ENCODE measurements around the gene AANAT. TPM values are rescaled to one million over a fixed set of nuclear protein-coding genes. Genes with fewer than 3 reads are reported as not detected.

The AANAT gene
- total RNA-seq, 5 donors from 2014 or later (not counting 1 experiment from before 2014, with no cell fraction given) = not detected

DNA sequence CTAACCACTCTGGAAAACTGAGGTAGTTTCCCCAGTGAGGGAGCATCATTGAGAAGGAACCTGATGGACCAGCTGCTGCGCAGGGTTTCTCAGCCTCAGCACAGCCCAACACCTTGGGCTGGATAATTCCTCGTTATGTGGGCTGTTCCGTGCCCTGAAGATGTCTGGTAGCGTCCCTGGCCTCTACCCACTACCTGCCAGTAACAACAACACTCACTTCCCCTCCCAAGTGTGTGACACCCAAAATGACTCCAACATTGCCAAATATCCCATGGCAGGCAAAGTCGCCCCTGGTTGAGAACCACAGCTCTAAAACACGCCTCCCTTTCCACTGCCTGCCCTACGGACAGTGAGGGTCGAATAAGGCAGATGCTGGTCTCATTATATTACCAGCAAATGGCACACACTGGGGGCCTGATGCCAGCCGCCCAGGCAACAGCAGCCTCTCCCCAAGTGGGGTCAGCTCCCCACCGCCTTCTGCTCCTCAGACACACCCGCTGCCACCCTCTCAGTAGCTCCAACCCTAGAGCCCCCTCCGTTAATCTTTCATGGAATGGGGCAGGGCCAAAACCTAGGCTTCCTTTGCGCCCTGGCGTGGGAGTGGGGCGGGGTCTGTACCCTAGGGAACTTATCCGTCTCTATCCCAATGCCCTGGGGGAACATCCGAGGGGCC, 32.8 kb downstream of the AANAT start:
- ChIA-PET CTCF (no interaction called here), POLR2A (interaction anchor here in 1 of 2 donors (0.6 kb wide), 3 partner anchors 50 to 395 kb away, joined by 3 to 4 read pairs (median 3); no protein-coding TSS in a partner anchor)
- DNase-seq (no peak), ATAC-seq (replicated peaks in 1 of 4) (no peak)
- Histone ChIP-seq H3K27ac (ENCODE audit: low read length) (peak overlapping the region; percentile 31), H3K4me1 (ENCODE audit: control insufficient read depth in 1 of 2, extremely low read depth in 1 of 2, insufficient read depth in 2 of 2, low read length in 2 of 2) (peaks cover 3 to 59% of the 10 kb centered on the region in 2 experiments), H3K27me3 (replicated peaks in 1 of 2; ENCODE audit: control insufficient read depth in 2 of 2, extremely low read depth in 1 of 2, insufficient read depth in 2 of 2, low read length in 1 of 2) (no peaks in the 10 kb centered on the region), H3K9me3 (no peaks in the 10 kb centered on the region), H3K4me3 (ENCODE audit: control insufficient read depth in 1 of 2, extremely low read depth in 1 of 2, low read length in 1 of 2) (peak overlapping the region; percentile 69 to 79), H3K36me3 (ENCODE audit: control insufficient read depth in 2 of 2, extremely low read depth in 1 of 2, insufficient read depth in 1 of 2, low read length in 1 of 2) (peaks cover 3 to 5% of the 10 kb centered on the region in 2 donors)
- WGBS (ENCODE audit: insufficient coverage) = 52% methylated on average over 11 of the region's 17 CpGs
- Mint-ChIP-seq H3K9me3 (no peaks in the 10 kb centered on the region), H3K4me1 (peaks cover 39 to 63% (median 53%) of the 10 kb centered on the region in 3 donors), H3K27me3 (no peaks in the 10 kb centered on the region), H3K27ac (peak overlapping the region; percentile 79 to 83), H3K36me3 (no peaks in the 10 kb centered on the region), H3K4me3 (peak overlapping the region; percentile 82 to 90 (median 83))

DNA sequence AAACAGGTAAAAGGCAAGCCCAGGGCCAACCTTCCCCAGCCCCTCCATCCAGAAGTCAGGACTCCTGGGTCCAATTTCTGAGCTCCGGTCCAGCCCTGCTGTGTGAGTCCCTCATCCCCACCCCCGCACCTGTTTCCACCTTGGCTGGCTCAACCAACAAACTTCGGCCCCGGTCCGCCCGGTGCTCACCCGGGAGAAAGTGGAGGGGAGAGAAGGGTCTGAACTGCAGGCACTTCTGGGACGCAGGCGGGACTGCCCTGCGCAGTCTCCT, 33.3 kb downstream of the AANAT start:
- peak overlapping the region; percentile 61 to 83 for H3K27ac Mint-ChIP-seq
- ATAC-seq (replicated peaks in 1 of 4) (peak; percentile 17 to 32 (median 23)), DNase-seq (peak in 1 of 35 experiments; percentile 10)
- no peaks in the 10 kb centered on the region for H3K27me3 Mint-ChIP-seq
- ChIA-PET CTCF (no interaction called here), POLR2A (interaction anchor here in 1 of 2 donors (0.6 kb wide), 1 partner anchor 50 kb away, joined by 3 read pairs; no protein-coding TSS in a partner anchor)
- Histone ChIP-seq H3K4me3 (ENCODE audit: control insufficient read depth in 1 of 2, extremely low read depth in 1 of 2, low read length in 1 of 2) (peak overlapping the region; percentile 69 to 79), H3K9me3 (no peaks in the 10 kb centered on the region), H3K36me3 (ENCODE audit: control insufficient read depth in 2 of 2, extremely low read depth in 1 of 2, insufficient read depth in 1 of 2, low read length in 1 of 2) (peaks cover 2 to 5% of the 10 kb centered on the region in 2 donors), H3K27me3 (replicated peaks in 1 of 2; ENCODE audit: control insufficient read depth in 2 of 2, extremely low read depth in 1 of 2, insufficient read depth in 2 of 2, low read length in 1 of 2) (peaks cover 0 to 1% of the 10 kb centered on the region in 2 experiments), H3K27ac (ENCODE audit: low read length) (peak overlapping the region; percentile 31), H3K4me1 (ENCODE audit: control insufficient read depth in 1 of 2, extremely low read depth in 1 of 2, insufficient read depth in 2 of 2, low read length in 2 of 2) (peaks cover 3 to 54% of the 10 kb centered on the region in 2 experiments)
- WGBS (ENCODE audit: insufficient coverage) = 3% methylated on average over 4 of the region's 10 CpGs
- H3K4me1 Mint-ChIP-seq = peaks cover 39 to 62% (median 52%) of the 10 kb centered on the region in 3 donors
- no peaks in the 10 kb centered on the region for H3K36me3 Mint-ChIP-seq
- peak overlapping the region; percentile 82 to 90 (median 83) for H3K4me3 Mint-ChIP-seq
- H3K9me3 Mint-ChIP-seq = no peaks in the 10 kb centered on the region

DNA sequence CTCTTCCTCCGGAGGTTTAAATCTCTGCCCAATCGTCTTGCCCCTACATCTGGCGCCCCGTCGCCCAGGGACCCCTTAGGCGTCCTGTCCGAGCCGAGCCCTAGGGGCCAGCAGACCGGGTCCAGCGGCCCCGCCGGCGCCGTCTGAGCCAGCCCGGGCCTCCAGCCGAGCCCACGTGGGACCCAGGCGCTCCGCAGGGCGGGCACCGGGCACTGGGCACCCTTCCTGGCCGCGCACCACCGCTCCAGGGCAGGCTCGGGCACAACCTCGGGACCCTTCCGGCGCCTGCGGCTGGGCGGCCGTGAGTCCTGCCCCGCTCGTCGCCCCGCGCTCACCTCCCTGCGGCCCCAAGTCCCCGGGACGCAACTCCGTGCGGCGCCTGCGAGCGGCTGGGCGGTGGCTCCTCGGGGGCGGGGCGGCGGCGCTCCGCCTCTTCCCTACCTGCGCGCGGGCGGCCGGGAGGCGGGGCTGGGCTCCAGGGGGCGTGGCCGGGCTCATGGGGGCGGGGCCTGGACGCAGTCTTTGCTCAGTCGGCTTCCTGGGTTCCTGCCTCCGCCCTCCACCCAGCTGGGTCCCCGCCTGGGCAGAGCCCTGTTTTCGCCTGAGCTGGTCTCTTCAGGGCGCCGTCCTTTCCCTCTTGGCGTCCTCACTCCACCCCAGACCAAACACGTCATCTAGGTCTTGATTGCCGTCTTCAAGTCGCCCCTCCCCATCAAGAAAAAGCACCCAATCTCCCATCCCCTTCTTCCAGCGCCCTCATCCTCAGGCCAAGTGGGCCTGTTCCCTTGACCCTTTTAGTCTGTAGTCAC, 33.8 kb downstream of the AANAT start, which contains the start of gene RHBDF2:
Gene RHBDF2, minus strand, starts transcription at position 406 of the 809 bp plus-strand sequence. CDS start 19,899 bp downstream, outside the sequence.
- H3K36me3 ChIP-seq (ENCODE audit: control insufficient read depth in 2 of 2, extremely low read depth in 1 of 2, insufficient read depth in 1 of 2, low read length in 1 of 2) = peaks cover 2 to 5% of the 10 kb centered on the region in 2 donors
- H3K27me3 Mint-ChIP-seq = no peaks in the 10 kb centered on the region
- no peaks in the 10 kb centered on the region for H3K9me3 Mint-ChIP-seq
- POLR2A ChIA-PET = interaction anchor here in 1 of 2 donors (0.6 to 0.7 kb wide), 3 partner anchors 11 to 259 kb away, joined by 3 to 9 read pairs (median 4); no protein-coding TSS in a partner anchor
- H3K4me1 ChIP-seq (ENCODE audit: control insufficient read depth in 1 of 2, extremely low read depth in 1 of 2, insufficient read depth in 2 of 2, low read length in 2 of 2) = peaks cover 3 to 56% of the 10 kb centered on the region in 2 experiments
- peak within 1 kb of the TSS; percentile 69 to 79 for H3K4me3 ChIP-seq (ENCODE audit: control insufficient read depth in 1 of 2, extremely low read depth in 1 of 2, low read length in 1 of 2)
- H3K4me1 Mint-ChIP-seq = peaks cover 40 to 60% (median 48%) of the 10 kb centered on the region in 3 donors
- peak within 1 kb of the TSS; percentile 79 for H3K27ac ChIP-seq (ENCODE audit: low read length)
- H3K4me3 Mint-ChIP-seq = peak within 1 kb of the TSS; percentile 82 to 90 (median 83)
- ATAC-seq (replicated peaks in 1 of 4) = peak; percentile 92 to 99 (median 93)
- no peaks in the 10 kb centered on the region for H3K36me3 Mint-ChIP-seq
- peaks cover 0 to 6% of the 10 kb centered on the region in 2 experiments for H3K27me3 ChIP-seq (replicated peaks in 1 of 2; ENCODE audit: control insufficient read depth in 2 of 2, extremely low read depth in 1 of 2, insufficient read depth in 2 of 2, low read length in 1 of 2)
- H3K9me3 ChIP-seq = no peaks in the 10 kb centered on the region
- DNase-seq = peak; percentile 81 to 99 (median 94)
- CTCF ChIA-PET = interaction anchor here in 1 of 2 donors (1.0 to 1.4 kb wide), 2 partner anchors 34 to 123 kb away, joined by 4 to 5 read pairs; partner anchors contain the start of gene AANAT
- peak within 1 kb of the TSS; percentile 98 for H3K27ac Mint-ChIP-seq
- under 1% methylated on average over 72 of the region's 72 CpGs for WGBS (ENCODE audit: insufficient coverage)

DNA sequence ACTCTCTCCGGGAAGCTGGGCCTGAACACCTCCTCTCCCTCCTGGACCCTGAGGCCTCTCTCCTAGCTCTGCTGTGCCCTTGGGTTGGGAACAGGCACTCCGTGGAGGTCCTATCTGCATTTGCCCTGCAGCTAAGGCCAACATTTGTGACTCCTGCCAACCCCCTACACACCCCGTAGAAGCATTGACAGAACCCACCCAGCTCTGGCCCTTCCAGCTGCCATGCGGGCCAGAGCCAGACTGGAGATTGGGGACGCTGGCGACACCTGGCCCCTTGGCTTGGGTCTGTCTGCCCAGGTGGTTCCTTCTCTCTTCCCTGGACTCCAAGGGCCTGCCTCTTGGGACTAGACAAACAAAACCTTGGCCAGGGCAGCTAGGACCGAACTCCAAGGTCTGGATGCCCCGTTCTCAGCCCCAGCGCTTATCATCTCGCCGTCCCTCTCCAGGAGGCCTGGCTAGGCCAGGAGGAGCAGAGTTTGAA, 34.5 kb downstream of the AANAT start:
- peak overlapping the region; percentile 73 to 82 (median 80) for H3K4me3 Mint-ChIP-seq
- H3K36me3 ChIP-seq (ENCODE audit: control insufficient read depth in 2 of 2, extremely low read depth in 1 of 2, insufficient read depth in 1 of 2, low read length in 1 of 2) = peaks cover 2 to 5% of the 10 kb centered on the region in 2 donors
- H3K27ac Mint-ChIP-seq = peak overlapping the region; percentile 98
- ATAC-seq (replicated peaks in 1 of 4) (no peak), DNase-seq (no peak)
- peaks cover 3 to 61% of the 10 kb centered on the region in 2 experiments for H3K4me1 ChIP-seq (ENCODE audit: control insufficient read depth in 1 of 2, extremely low read depth in 1 of 2, insufficient read depth in 2 of 2, low read length in 2 of 2)
- ChIA-PET CTCF (interaction anchor here (0.6 to 1.4 kb wide), 4 partner anchors 35 to 559 kb away, joined by 4 to 10 read pairs (median 4); partner anchors contain the start of gene AANAT (in 2 of the 2)), POLR2A (interaction anchor here in 1 of 2 donors (0.6 to 0.7 kb wide), 2 partner anchors 11 to 258 kb away, joined by 4 to 9 read pairs; no protein-coding TSS in a partner anchor)
- H3K9me3 ChIP-seq = no peaks in the 10 kb centered on the region
- H3K27me3 ChIP-seq (replicated peaks in 1 of 2; ENCODE audit: control insufficient read depth in 2 of 2, extremely low read depth in 1 of 2, insufficient read depth in 2 of 2, low read length in 1 of 2) = peaks cover 0 to 10% of the 10 kb centered on the region in 2 experiments
- peak overlapping the region in 1 of 2 donors; percentile 17 for H3K4me3 ChIP-seq (ENCODE audit: control insufficient read depth in 1 of 2, extremely low read depth in 1 of 2, low read length in 1 of 2)
- peaks cover 43 to 61% (median 53%) of the 10 kb centered on the region in 3 donors for H3K4me1 Mint-ChIP-seq
- no peaks in the 10 kb centered on the region for H3K27me3 Mint-ChIP-seq
- no peaks in the 10 kb centered on the region for H3K9me3 Mint-ChIP-seq
- peak overlapping the region; percentile 79 for H3K27ac ChIP-seq (ENCODE audit: low read length)
- 82% methylated on average over 6 of the region's 11 CpGs for WGBS (ENCODE audit: insufficient coverage)
- H3K36me3 Mint-ChIP-seq = no peaks in the 10 kb centered on the region

DNA sequence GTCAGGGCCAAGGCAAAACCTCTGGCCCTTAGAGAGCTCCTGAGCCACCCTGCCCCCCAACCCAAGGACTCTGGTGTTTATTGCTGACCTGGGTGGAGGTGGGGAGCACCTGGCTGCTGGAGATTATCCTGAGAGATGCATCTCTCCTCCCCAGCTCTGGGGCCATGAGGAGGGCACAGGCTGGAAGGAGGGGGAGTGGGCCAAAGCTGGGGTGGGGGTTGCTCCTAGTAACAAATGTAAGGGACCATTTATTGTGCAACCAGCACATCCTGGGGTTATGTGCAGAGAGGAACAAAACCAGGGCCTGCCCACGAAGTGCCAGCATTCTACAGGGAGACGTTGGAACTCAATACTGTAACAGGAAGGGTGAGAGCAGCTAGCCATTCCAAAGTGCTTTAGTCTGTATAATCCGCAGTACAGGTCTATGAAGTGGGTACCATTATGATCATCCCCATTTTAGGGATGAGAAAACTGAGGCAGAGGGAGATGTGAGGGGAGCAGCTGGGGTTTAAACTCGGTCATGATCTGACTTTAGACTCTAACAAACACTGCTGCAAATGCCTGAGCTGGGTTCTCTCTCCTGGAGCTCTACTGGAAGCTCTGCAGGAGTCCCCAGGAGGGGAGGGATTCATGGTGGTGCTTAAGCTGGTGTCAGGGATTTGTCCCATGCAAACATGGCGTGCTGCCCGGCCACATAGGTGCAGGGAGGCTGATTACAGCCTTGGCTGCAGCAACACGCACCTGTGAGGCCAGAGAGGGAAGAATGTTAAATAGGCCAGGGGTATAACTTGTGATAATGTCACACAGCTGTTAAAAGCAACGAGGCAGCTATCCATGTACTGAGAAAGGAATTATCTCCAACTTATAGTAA, 35.2 kb downstream of the AANAT start:
- H3K4me1 Mint-ChIP-seq = peaks cover 40 to 56% (median 51%) of the 10 kb centered on the region in 3 donors
- H3K27me3 Mint-ChIP-seq = no peaks in the 10 kb centered on the region
- H3K4me3 Mint-ChIP-seq = peak overlapping the region in 2 of 3 donors; percentile 17 to 82
- Histone ChIP-seq H3K27me3 (replicated peaks in 1 of 2; ENCODE audit: control insufficient read depth in 2 of 2, extremely low read depth in 1 of 2, insufficient read depth in 2 of 2, low read length in 1 of 2) (peaks cover 0 to 10% of the 10 kb centered on the region in 2 experiments), H3K4me1 (ENCODE audit: control insufficient read depth in 1 of 2, extremely low read depth in 1 of 2, insufficient read depth in 2 of 2, low read length in 2 of 2) (peaks cover 3 to 56% of the 10 kb centered on the region in 2 experiments), H3K4me3 (ENCODE audit: control insufficient read depth in 1 of 2, extremely low read depth in 1 of 2, low read length in 1 of 2) (no peak overlapping the region), H3K36me3 (ENCODE audit: control insufficient read depth in 2 of 2, extremely low read depth in 1 of 2, insufficient read depth in 1 of 2, low read length in 1 of 2) (peaks cover 0 to 5% of the 10 kb centered on the region in 2 donors), H3K27ac (ENCODE audit: low read length) (no peak overlapping the region), H3K9me3 (no peaks in the 10 kb centered on the region)
- no peak for ATAC-seq (replicated peaks in 1 of 4)
- H3K9me3 Mint-ChIP-seq = no peaks in the 10 kb centered on the region
- peak overlapping the region; percentile 98 for H3K27ac Mint-ChIP-seq
- ChIA-PET CTCF (interaction anchor here (0.6 to 1.4 kb wide), 11 partner anchors 12 to 560 kb away, joined by 3 to 10 read pairs (median 4); partner anchors contain the start of gene AANAT (in 2 of the 2)), POLR2A (interaction anchor here (0.5 to 0.9 kb wide), 4 partner anchors 10 to 257 kb away, joined by 3 to 9 read pairs (median 6); no protein-coding TSS in a partner anchor)
- no peak for DNase-seq
- WGBS (ENCODE audit: insufficient coverage) = 87% methylated on average over 5 of the region's 8 CpGs
- no peaks in the 10 kb centered on the region for H3K36me3 Mint-ChIP-seq

Measured in T-cell (primary cell).